Heart left ventricle (tissue), 16 donors: Measurements from ENCODE around the gene XRCC5. TPM values are rescaled to one million over a fixed set of nuclear protein-coding genes. Genes with fewer than 3 reads are reported as not detected.

Experiments
- ATAC-seq, 4 donors: fragments of 200-7000 bp; cut with Tn5 transposase; one replicate each; pipeline ENCODE4 v1.9.1; 2020 to 2022; ENCODE audit warnings: moderate library complexity in 4 of 4, mild to moderate bottlenecking in 3 of 4, moderate number of reproducible peaks in 1 of 4
- DNase-seq, 5 donors: peaks; one replicate each; pipeline ENCODE4 v3.0.0-alpha.2; 2020
- H3K27ac ChIP-seq, 12 donors: fragments of 200-600 bp; sonication (generic) in 4 of 12; one replicate each; pipeline versions ENCODE4 v1.5.0 to v1.8.0; 2016 to 2022; ENCODE audit warnings: mild to moderate bottlenecking in 2 of 12
- H3K27me3 ChIP-seq, 9 donors: fragments of 200-600 bp; sonication (generic) in 2 of 9; one replicate each; pipeline versions ENCODE4 v1.5.1 to v1.8.0; 2016 to 2022; ENCODE audit warnings: mild to moderate bottlenecking in 3 of 9
- H3K36me3 ChIP-seq, 9 donors: fragments of 200-600 bp; sonication (generic) in 2 of 9; one replicate each; pipeline versions ENCODE4 v1.5.0 to v1.8.0; 2018 to 2022; ENCODE audit warnings: mild to moderate bottlenecking in 2 of 9
- H3K4me1 ChIP-seq, 12 donors: fragments of 200-600 bp; sonication (generic) in 4 of 12; one replicate each; pipeline versions ENCODE4 v1.5.0 to v1.8.0; 2016 to 2022; ENCODE audit warnings: mild to moderate bottlenecking in 3 of 12
- H3K4me3 ChIP-seq, 12 donors: fragments of 200-600 bp; sonication (generic) in 4 of 12; one replicate each; pipeline versions ENCODE4 v1.5.0 to v1.8.0; 2017 to 2022; ENCODE audit warnings: mild to moderate bottlenecking in 9 of 12, moderate library complexity in 4 of 12
- H3K9me3 ChIP-seq, 12 donors: fragments of 200-600 bp; sonication (generic) in 4 of 12; one replicate each; pipeline versions ENCODE4 v1.5.0 to v1.8.0; 2016 to 2022; ENCODE audit warnings: mild to moderate bottlenecking in 1 of 12
- CTCF ChIP-seq, 12 donors: fragments of 200-600 bp; sonication (generic) in 4 of 12; IDR thresholded peaks; one replicate each; pipeline versions ENCODE4 v1.5.0 to v1.8.0; 2018 to 2022; ENCODE audit warnings: antibody characterized with exemption in 12 of 12, mild to moderate bottlenecking in 5 of 12
- POLR2A ChIP-seq, 2 donors: fragments of 450-650 bp; IDR thresholded peaks; one replicate each; pipeline ENCODE4 v1.6.1; 2017; ENCODE audit warnings: antibody characterized with exemption in 2 of 2, mild to moderate bottlenecking in 2 of 2, moderate library complexity in 2 of 2
- WGBS, 4 donors: extraction: QIAGEN DNeasy Blood & Tissue Kit in 2 of 4; methylation state at CpG; one replicate each; pipeline versions ENCODE4 v1.1.5 to v1.1.7; 2013 to 2018; 5-methylcytosine and 5-hydroxymethylcytosine counted together
- intact Hi-C, 10 donors: fragments of 100-400 bp; cut with DNase I; formaldehyde crosslinking; loops; one replicate each; pipeline versions ENCODE4 v1.11.1 to v1.14.2; 2022
- polyA plus RNA-seq, 2 donors: library from polyadenylated mRNA; stranded (reverse); fragments of 200-250 nt; gene quantifications; one replicate each; pipeline ENCODE4 v1.2.3, GENCODE V29; 2013
- total RNA-seq, 9 donors: library from RNA; depleted of rRNA in 2 of 9; stranded (reverse); fragments of >200 nt in 2 of 9; fragmentation: NEBNext Ultra II Directional in 3 of 9; extraction: Animal tissue kit (Norgen Biotek cat#: 25700) in 3 of 9; gene quantifications; one replicate each; pipeline versions ENCODE4 v1.1.0 to v1.2.4, GENCODE V29; 2016 to 2023
- donor health status: ischemic (EF 13 %, LVEDD 7.1; RV severe dilation, severe dysfunction).
- donor health status: healthy with polysubstance abuse.
- donor health status: DM: no; HTN: yes; CAD: no.
- donor health status: DM: no; HTN: no; CAD: no.
- donor health status: ischemic (EF 25% LVEDD 6.9; RV normal size, moderate dysfunction).
- donor health status: ischemic (EF 25% LVEDD 5.7; RV mildly dilated, moderate dysfunction).
- donor health status: healthy.
- donor health status: DM: yes; HTN: yes; CAD: no.
- donor health status: ischemic (EF 35%, LVEDD 5.7; RV mildly dilated, moderate dysfunction).
- donor health status: nonischemic (EF 11% LVEDD 7.7; RV severe dilation, severe dysfunction).
- donor health status: DM: yes; HTN: yes; CAD: no.
- donor health status: PGD.
- donor health status: ischemic (EF 29% LVEDD 5.4; RV normal size, mild dysfunction).
- donor health status: nonischemic (EF 23%, LVEDD 6.1; RV moderate dilation, normal function).

Gene XRCC5
- total and polyA plus RNA-seq, 11 donors = 40.0 to 197 (median 126) TPM

GRCh38 chr2:216131175-216131926, 22.2 kb downstream of the XRCC5 start:
- Histone ChIP-seq H3K4me3 (no peak overlapping the region), H3K9me3 (no peaks in the 10 kb centered on the region), H3K27me3 (no peaks in the 10 kb centered on the region), H3K27ac (no peak overlapping the region), H3K36me3 (peaks cover 0 to 100% (median 99%) of the 10 kb centered on the region in 9 donors), H3K4me1 (peaks cover 0 to 10% (median 0%) of the 10 kb centered on the region in 12 donors)
- no peak for DNase-seq
- TF ChIP-seq CTCF (IDR thresholded peaks at IDR 0.05) = no peak
- TF ChIP-seq POLR2A (IDR thresholded peaks at IDR 0.05) = no peak
- intact Hi-C loops = no loop called here
- WGBS, 4 donors = 92 to 97% (median 96%) methylated on average over 3 of the region's 3 CpGs
- ATAC-seq = no peak

- no peaks in the 10 kb centered on the region for H3K9me3 ChIP-seq
- H3K4me3 ChIP-seq = no peak overlapping the region
- intact Hi-C loops = no loop called here
- no peak for ATAC-seq
- H3K27me3 ChIP-seq = no peaks in the 10 kb centered on the region
- H3K36me3 ChIP-seq = peaks cover 0 to 100% (median 99%) of the 10 kb centered on the region in 9 donors
- no peak for DNase-seq
- H3K27ac ChIP-seq = no peak overlapping the region
- TF ChIP-seq POLR2A (IDR thresholded peaks at IDR 0.05) = no peak
- H3K4me1 ChIP-seq = peaks cover 0 to 10% (median 0%) of the 10 kb centered on the region in 12 donors
Measured at GRCh38 chr2:216132585-216132984, 23.4 kb downstream of the XRCC5 start.

GRCh38 chr2:216133397-216133796, 24.2 kb downstream of the XRCC5 start:
- Histone ChIP-seq H3K27me3 (no peaks in the 10 kb centered on the region), H3K9me3 (no peaks in the 10 kb centered on the region), H3K27ac (no peak overlapping the region), H3K36me3 (peaks cover 0 to 100% (median 99%) of the 10 kb centered on the region in 9 donors), H3K4me3 (no peak overlapping the region), H3K4me1 (peaks cover 0 to 8% (median 0%) of the 10 kb centered on the region in 12 donors)
- 98 to 100% (median 99%) methylated on average over 2 of the region's 2 CpGs for WGBS, 4 donors
- TF ChIP-seq POLR2A (IDR thresholded peaks at IDR 0.05) = no peak
- no peak for TF ChIP-seq CTCF (IDR thresholded peaks at IDR 0.05)
- intact Hi-C loops = no loop called here
- DNase-seq = no peak
- ATAC-seq = no peak

GRCh38 chr2:216134958-216135541, 25.9 kb downstream of the XRCC5 start:
- Histone ChIP-seq H3K4me3 (no peak overlapping the region), H3K9me3 (no peaks in the 10 kb centered on the region), H3K36me3 (peaks cover 0 to 100% (median 99%) of the 10 kb centered on the region in 9 donors), H3K4me1 (no peaks in the 10 kb centered on the region), H3K27ac (no peak overlapping the region), H3K27me3 (no peaks in the 10 kb centered on the region)
- ATAC-seq (no peak), DNase-seq (no peak)
- TF ChIP-seq CTCF (IDR thresholded peaks at IDR 0.05) (no peak), POLR2A (IDR thresholded peaks at IDR 0.05) (no peak)
- intact Hi-C loops = no loop called here
- WGBS, 4 donors = 85 to 91% (median 90%) methylated on average over 4 of the region's 4 CpGs
